ENCODE data around the gene F8.

F8 gene

GRCh38 chrX:154833746-154834274, 188.7 kb downstream of the F8 start:
- TF ChIP-seq POLR2AphosphoS5 (IDR thresholded peaks at IDR 0.05; ENCODE audit: low read depth, low read length) = no peak
- TF ChIP-seq REST (IDR thresholded peaks at IDR 0.05; ENCODE audit: insufficient read depth in 1 of 2, low read depth in 2 of 2, low read length in 2 of 2) = no peak
- TF ChIP-seq TAF1 (IDR thresholded peaks at IDR 0.05; ENCODE audit: borderline replicate concordance, insufficient read depth, low read length) = no peak
- no peak for TF ChIP-seq FOXP2 (optimal IDR thresholded peaks at IDR 0.05; ENCODE audit: borderline replicate concordance, extremely low read depth, extremely low read length, insufficient read depth)
- no peak for TF ChIP-seq SIN3A (IDR thresholded peaks at IDR 0.05; ENCODE audit: borderline replicate concordance, insufficient read depth, low read length)

GRCh38 chrX:154829926-154830442, 192.5 kb downstream of the F8 start:
- TF ChIP-seq FOXP2 (optimal IDR thresholded peaks at IDR 0.05; ENCODE audit: borderline replicate concordance, extremely low read depth, extremely low read length, insufficient read depth) = no peak
- no peak for TF ChIP-seq POLR2AphosphoS5 (IDR thresholded peaks at IDR 0.05; ENCODE audit: low read depth, low read length)
- TF ChIP-seq SIN3A (IDR thresholded peaks at IDR 0.05; ENCODE audit: borderline replicate concordance, insufficient read depth, low read length) = no peak
- TF ChIP-seq REST (IDR thresholded peaks at IDR 0.05; ENCODE audit: insufficient read depth in 1 of 2, low read depth in 2 of 2, low read length in 2 of 2) = no peak
- TF ChIP-seq TAF1 (IDR thresholded peaks at IDR 0.05; ENCODE audit: borderline replicate concordance, insufficient read depth, low read length) = no peak

GRCh38 chrX:154829134-154829533, 193.4 kb downstream of the F8 start:
- TF ChIP-seq POLR2AphosphoS5 (IDR thresholded peaks at IDR 0.05; ENCODE audit: low read depth, low read length) (no peak), TAF1 (IDR thresholded peaks at IDR 0.05; ENCODE audit: borderline replicate concordance, insufficient read depth, low read length) (no peak), FOXP2 (optimal IDR thresholded peaks at IDR 0.05; ENCODE audit: borderline replicate concordance, extremely low read depth, extremely low read length, insufficient read depth) (no peak), REST (IDR thresholded peaks at IDR 0.05; ENCODE audit: insufficient read depth in 1 of 2, low read depth in 2 of 2, low read length in 2 of 2) (no peak), SIN3A (IDR thresholded peaks at IDR 0.05; ENCODE audit: borderline replicate concordance, insufficient read depth, low read length) (no peak)

- TF ChIP-seq FOXP2 (optimal IDR thresholded peaks at IDR 0.05; ENCODE audit: borderline replicate concordance, extremely low read depth, extremely low read length, insufficient read depth) (no peak), REST (IDR thresholded peaks at IDR 0.05; ENCODE audit: insufficient read depth in 1 of 2, low read depth in 2 of 2, low read length in 2 of 2) (no peak), POLR2AphosphoS5 (IDR thresholded peaks at IDR 0.05; ENCODE audit: low read depth, low read length) (no peak), TAF1 (IDR thresholded peaks at IDR 0.05; ENCODE audit: borderline replicate concordance, insufficient read depth, low read length) (no peak), SIN3A (IDR thresholded peaks at IDR 0.05; ENCODE audit: borderline replicate concordance, insufficient read depth, low read length) (no peak)
Measured at GRCh38 chrX:154828016-154828408, 194.5 kb downstream of the F8 start.
